Choroid plexus epithelial cell (primary cell): Measurements from ENCODE around the gene SOX11.
"Not testable (repeated sequence)": the region's sequence is repeated elsewhere in the genome, so short reads cannot be mapped to it uniquely, and the experiment has no call there.

Experiments used
- DNase-seq: peaks from one replicate; pipeline ENCODE4 v3.0.0-alpha.2; 2010; ENCODE audit warnings: low read depth
- H3K4me3 ChIP-seq: 2 replicates; pipeline ENCODE4 v1.5.1; 2011; ENCODE audit warnings: low read depth, mild to moderate bottlenecking, control low read depth, low read length, moderate library complexity
- TF ChIP-seq, protein P1 (sequence below): conservative IDR thresholded peaks from 2 replicates; pipeline ENCODE4 v1.5.1; 2011; ENCODE audit warnings: low read depth, mild to moderate bottlenecking, control low read depth, inconsistent platforms, low read length, moderate library complexity

Gene SOX11

DNA sequence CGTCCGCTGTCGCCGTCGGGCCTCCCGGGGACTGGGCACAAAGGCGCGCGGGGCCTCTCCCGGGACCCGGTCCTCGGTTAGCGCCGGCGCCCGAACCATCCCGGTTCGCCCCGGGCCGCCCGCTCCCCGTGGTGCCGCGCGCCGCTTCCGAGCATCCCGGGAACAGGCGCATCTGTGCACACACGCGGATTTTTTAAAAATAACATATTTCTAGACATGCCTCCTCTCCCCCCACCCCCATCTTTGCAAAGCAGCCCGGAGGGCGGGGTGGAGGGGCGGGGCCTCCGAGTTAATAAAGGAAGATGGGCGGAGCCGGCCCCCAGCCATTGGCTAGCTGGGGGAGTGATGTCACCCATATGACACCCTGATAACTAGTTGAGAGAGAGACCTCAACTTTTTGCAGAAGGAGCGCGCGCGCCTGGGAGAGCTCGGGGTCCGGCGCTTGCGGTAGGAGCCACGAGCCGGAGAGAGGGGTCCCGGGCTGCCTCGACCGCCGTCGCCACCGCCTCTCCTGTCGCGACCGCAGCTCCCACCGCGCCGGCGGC, at the start of gene SOX11:
Gene SOX11 (plus strand): TSS at position 400 of the 545 bp plus-strand sequence. CDS start 338 bp downstream, outside the sequence.
- TF ChIP-seq, protein P1, sequence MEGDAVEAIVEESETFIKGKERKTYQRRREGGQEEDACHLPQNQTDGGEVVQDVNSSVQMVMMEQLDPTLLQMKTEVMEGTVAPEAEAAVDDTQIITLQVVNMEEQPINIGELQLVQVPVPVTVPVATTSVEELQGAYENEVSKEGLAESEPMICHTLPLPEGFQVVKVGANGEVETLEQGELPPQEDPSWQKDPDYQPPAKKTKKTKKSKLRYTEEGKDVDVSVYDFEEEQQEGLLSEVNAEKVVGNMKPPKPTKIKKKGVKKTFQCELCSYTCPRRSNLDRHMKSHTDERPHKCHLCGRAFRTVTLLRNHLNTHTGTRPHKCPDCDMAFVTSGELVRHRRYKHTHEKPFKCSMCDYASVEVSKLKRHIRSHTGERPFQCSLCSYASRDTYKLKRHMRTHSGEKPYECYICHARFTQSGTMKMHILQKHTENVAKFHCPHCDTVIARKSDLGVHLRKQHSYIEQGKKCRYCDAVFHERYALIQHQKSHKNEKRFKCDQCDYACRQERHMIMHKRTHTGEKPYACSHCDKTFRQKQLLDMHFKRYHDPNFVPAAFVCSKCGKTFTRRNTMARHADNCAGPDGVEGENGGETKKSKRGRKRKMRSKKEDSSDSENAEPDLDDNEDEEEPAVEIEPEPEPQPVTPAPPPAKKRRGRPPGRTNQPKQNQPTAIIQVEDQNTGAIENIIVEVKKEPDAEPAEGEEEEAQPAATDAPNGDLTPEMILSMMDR = no peak
- DNase-seq = peak; percentile 94
- peak within 1 kb of the TSS; percentile 66 for H3K4me3 ChIP-seq

DNA sequence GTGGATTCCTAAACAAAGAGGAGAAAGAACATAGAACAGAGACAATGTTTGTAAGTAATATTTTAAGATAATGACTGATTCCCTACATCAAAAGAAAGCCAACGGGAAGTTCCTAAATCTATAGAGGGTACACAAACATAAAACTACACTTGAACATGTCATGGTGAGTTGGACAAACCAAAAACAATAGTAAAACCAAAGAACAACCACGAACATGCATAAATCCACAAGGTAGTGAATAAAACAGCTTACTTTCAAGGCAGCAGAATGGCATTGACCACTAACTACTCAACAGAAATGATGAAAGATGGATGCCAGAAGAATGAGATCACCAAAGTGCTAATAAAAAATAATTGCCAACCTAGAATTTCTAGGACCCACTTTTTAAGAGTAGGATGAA, 39.5 kb upstream of the SOX11 start:
- not testable (repeated sequence) for DNase-seq, H3K4me3 ChIP-seq

DNA sequence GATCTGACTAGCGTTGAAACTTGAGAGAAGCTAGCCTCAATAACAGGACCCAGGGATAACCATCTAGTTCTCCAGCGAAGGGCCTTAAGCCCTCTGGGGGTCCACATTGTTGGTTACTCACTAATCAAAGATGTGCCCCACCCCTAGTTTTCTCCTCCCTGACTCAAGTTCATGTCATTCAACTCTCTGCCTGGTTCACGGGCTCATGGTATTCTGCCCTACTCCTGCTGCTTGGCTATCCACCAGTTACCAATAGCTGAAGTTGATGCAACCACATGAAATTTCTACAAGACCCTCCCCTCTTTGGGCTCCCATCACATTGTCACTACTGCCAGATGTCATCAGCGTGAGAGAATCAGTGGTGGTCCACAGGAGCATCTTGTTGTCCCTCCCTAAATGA, 38.4 kb upstream of the SOX11 start:
- not testable (repeated sequence) for DNase-seq, H3K4me3 ChIP-seq

DNA sequence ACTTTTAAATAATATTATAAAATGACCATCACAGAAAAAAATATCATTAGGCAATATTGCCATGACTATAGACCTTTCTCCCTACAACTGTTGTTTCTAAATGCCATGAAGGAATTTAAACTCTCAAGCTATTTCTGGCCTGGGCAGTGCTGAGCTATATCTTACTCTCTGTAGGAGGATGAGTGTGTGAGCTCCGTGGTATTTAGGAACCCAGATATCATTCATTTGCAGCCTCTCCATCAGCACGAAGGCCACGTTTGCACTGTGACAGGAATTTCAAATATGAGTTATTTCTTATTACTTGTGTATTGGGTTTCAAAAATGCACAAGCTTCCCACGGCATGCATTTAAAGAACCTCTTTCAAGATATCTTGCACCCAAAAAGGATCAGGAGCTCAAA, 35.0 kb upstream of the SOX11 start:
- no peak overlapping the region for H3K4me3 ChIP-seq
- TF ChIP-seq, protein P1 = no peak
- DNase-seq = peak; percentile 15

DNA sequence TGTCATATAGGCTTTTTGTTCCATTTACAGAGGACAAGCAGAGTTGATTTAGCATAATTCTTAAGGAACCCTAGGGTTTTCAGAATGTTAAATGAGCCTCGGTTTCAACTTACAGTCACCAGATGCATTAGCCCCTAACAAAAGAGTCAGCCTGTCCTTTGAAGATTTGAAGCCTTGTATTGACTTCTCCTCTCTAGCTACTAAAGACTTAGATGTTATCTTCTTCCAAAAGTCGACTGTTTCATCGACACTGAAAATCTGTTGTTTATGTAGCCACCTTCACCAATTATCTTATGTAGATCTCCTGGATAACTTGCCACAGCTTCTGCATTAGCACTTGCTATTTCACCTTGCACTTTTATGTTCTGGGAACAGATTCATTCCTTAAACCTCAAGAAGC, 31.6 kb upstream of the SOX11 start:
- DNase-seq = no peak
- TF ChIP-seq, protein P1 = no peak

DNA sequence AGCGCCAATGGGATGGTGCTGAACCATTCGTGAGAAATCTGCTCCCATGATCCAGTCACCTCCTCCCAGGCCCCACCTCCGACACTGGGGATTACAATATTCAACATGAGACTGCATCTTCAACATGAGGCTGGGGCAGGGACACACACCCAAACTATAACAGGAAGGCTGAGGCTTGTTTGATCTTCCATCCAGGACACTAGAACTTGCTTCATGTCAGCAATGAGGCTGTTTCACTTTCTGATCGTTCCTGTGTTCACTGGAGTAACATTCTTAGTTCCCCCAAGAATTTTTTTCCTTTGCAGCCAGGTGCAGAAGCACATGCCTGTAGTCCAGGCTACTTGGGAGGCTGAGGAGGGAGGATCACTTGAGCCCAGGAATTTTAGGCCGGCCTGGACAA, 30.8 kb upstream of the SOX11 start:
- DNase-seq = no peak
- TF ChIP-seq, protein P1 = no peak

More for the DNA sequence above, 31.6 kb upstream of the SOX11 start:
- H3K4me3 ChIP-seq = no peak overlapping the region

DNA sequence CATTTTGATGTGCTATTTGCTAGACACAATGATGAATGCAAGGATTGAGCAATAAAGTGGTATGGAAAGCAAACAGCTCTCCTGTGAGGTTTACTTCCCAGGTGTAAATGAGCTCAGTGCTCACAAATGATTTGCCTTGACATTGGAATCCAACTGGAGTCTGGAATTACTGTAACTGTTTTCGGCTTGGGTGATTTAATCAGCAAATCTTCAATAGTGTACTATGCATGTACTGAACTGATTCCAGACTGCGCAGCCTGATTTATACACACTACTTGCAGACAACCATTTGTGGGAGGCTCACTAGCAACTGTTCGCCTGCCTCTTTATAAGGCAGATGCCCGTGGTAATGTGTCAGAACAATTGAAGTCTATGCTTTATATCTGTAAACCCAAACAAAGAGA, 27.9 kb upstream of the SOX11 start:
- DNase-seq = no peak
- TF ChIP-seq, protein P1 = no peak
- no peak overlapping the region for H3K4me3 ChIP-seq

More for the DNA sequence above, 30.8 kb upstream of the SOX11 start:
- H3K4me3 ChIP-seq = no peak overlapping the region

DNA sequence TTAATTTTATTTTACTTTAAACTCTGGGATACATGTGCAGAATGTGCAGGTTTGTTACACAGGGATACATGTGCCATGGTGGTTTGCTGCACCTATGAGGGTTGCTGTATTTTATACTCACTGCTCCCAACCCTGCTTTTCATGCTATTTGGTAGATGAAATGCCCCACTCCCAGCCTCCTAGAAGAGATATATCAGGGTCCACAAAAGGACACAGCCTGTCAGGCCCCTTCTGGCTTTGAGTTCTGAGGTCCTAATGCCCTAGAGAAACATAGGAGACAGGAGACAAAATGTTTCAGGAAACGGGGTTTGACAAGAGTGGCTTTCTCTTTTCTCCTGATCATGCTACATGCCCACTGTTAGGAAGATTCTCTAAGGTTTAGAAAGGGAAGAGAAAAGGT, 27.1 kb upstream of the SOX11 start:
- DNase-seq = no peak
- TF ChIP-seq, protein P1 = no peak
- H3K4me3 ChIP-seq = no peak overlapping the region
